T-cell (primary cell): Measurements from ENCODE around the gene HDHD5. TPM values are rescaled to one million over a fixed set of nuclear protein-coding genes. Genes with fewer than 3 reads are reported as not detected.

Experiments used
- ATAC-seq, 4 experiments: fragments of 200-7000 bp in 3 of 4; fragments of 150-1000 bp in 1 of 4; cut with Tn5 transposase; replicated peaks in 1 of 4; 1 replicate in 3 of 4; 2 replicates in 1 of 4; pipeline ENCODE4 v1.10.0; 2021; ENCODE audit warnings: moderate library complexity in 3 of 4, mild to moderate bottlenecking in 2 of 4, moderate number of reproducible peaks in 1 of 4
- CTCF ChIA-PET, 2 donors: fragments of 300-600 bp; sonication (Branson Sonifier 250); formaldehyde crosslinking; loops; one replicate each; lab custom pipeline; 2022; ENCODE audit warnings: antibody characterized with exemption in 2 of 2; lab: Charles Lee
- POLR2A ChIA-PET, 2 donors: fragments of 300-600 bp; sonication (Branson Sonifier 250); formaldehyde crosslinking; loops; one replicate each; lab custom pipeline; 2022; ENCODE audit warnings: antibody characterized with exemption in 2 of 2; lab: Charles Lee
- DNase-seq, 35 experiments: peaks; one replicate each; pipeline versions ENCODE4 v3.0.0 to v3.0.0-alpha.2; 2013 to 2023
- H3K27ac ChIP-seq: one replicate; pipeline ENCODE4 v1.5.1; 2013; ENCODE audit warnings: low read length
- H3K27me3 ChIP-seq, 2 experiments: replicated peaks in 1 of 2; 1 replicate in 1 of 2; 2 replicates in 1 of 2; pipeline versions ENCODE4 v1.6.1 to v1.7.0; 2013; ENCODE audit warnings: low read length in 1 of 2, mixed read lengths in 1 of 2; ENCODE audit not compliant: control insufficient read depth in 2 of 2, insufficient read depth in 2 of 2; ENCODE audit errors: extremely low read depth in 1 of 2
- H3K36me3 ChIP-seq, 2 donors: 1 replicate in 1 of 2; 2 replicates in 1 of 2; pipeline versions ENCODE4 v1.6.1 to v1.7.0; 2013; ENCODE audit warnings: low read length in 1 of 2; ENCODE audit not compliant: control insufficient read depth in 2 of 2, insufficient read depth in 1 of 2; ENCODE audit errors: extremely low read depth in 1 of 2
- H3K4me1 ChIP-seq, 2 experiments: 1 replicate in 1 of 2; 2 replicates in 1 of 2; pipeline versions ENCODE4 v1.6.1 to v1.7.0; 2013; ENCODE audit warnings: low read length in 2 of 2, mixed read lengths in 1 of 2; ENCODE audit not compliant: insufficient read depth in 2 of 2, control insufficient read depth in 1 of 2; ENCODE audit errors: extremely low read depth in 1 of 2
- H3K4me3 ChIP-seq, 2 donors: 1 replicate in 1 of 2; 2 replicates in 1 of 2; pipeline versions ENCODE4 v1.5.1 to v1.7.0; 2013; ENCODE audit warnings: mild to moderate bottlenecking in 2 of 2, low read length in 1 of 2, moderate library complexity in 1 of 2; ENCODE audit not compliant: control insufficient read depth in 1 of 2; ENCODE audit errors: extremely low read depth in 1 of 2
- H3K9me3 ChIP-seq: 2 replicates; pipeline ENCODE4 v1.7.0; 2013
- H3K27ac Mint-ChIP-seq, 2 donors: one replicate each; pipeline ENCODE4 v1.8.0; 2020 to 2021; ENCODE audit warnings: mild to moderate bottlenecking in 2 of 2, mixed read lengths in 2 of 2
- H3K27me3 Mint-ChIP-seq, 2 donors: one replicate each; pipeline ENCODE4 v1.8.0; 2021 to 2022; ENCODE audit warnings: mixed read lengths in 2 of 2
- H3K36me3 Mint-ChIP-seq: one replicate; pipeline ENCODE4 v1.8.0; 2021; ENCODE audit warnings: mixed read lengths
- H3K4me1 Mint-ChIP-seq, 3 donors: one replicate each; pipeline ENCODE4 v1.8.0; 2020 to 2022; ENCODE audit warnings: mixed read lengths in 3 of 3, mild to moderate bottlenecking in 1 of 3
- H3K4me3 Mint-ChIP-seq, 3 donors: one replicate each; pipeline ENCODE4 v1.8.0; 2020 to 2022; ENCODE audit warnings: mild to moderate bottlenecking in 3 of 3, mixed read lengths in 3 of 3, moderate library complexity in 3 of 3
- H3K9me3 Mint-ChIP-seq, 3 donors: one replicate each; pipeline ENCODE4 v1.8.0; 2020 to 2022; ENCODE audit warnings: mixed read lengths in 3 of 3
- WGBS: methylation state at CpG from one replicate; pipeline ENCODE4 v1.1.5; 2013; ENCODE audit warnings: missing lambda C conversion rate; ENCODE audit not compliant: insufficient coverage; 5-methylcytosine and 5-hydroxymethylcytosine counted together
- total RNA-seq, 35 experiments: library from RNA in 6 of 35; stranded (reverse) in 6 of 35; fragments of 120-200 nt in 1 of 35; gene quantifications; one replicate each; pipeline versions ENCODE4 v1.2.1 to v1.2.4 and lab custom pipeline; 2013 to 2026

Gene HDHD5
- total RNA-seq, 5 donors from 2014 or later (not counting 1 experiment from before 2014, with no cell fraction given): 17.6 to 34.2 (median 30.1) TPM

- H3K9me3 ChIP-seq: no peaks in the 10 kb centered on the region
- WGBS: no CpG with 5 or more reads among the region's 5 CpGs
- Mint-ChIP-seq H3K27me3 (peaks cover 0 to 7% of the 10 kb centered on the region in 2 donors), H3K4me3 (peak overlapping the region; percentile 22 to 82 (median 49)), H3K9me3 (no peaks in the 10 kb centered on the region), H3K4me1 (peaks cover 78 to 82% (median 79%) of the 10 kb centered on the region in 3 donors), H3K36me3 (peaks cover 4% of the 10 kb centered on the region), H3K27ac (peak overlapping the region; percentile 86 to 90)
- H3K27ac ChIP-seq: peak overlapping the region; percentile 53
- peak overlapping the region in 1 of 2 donors; percentile 19 for H3K4me3 ChIP-seq
- POLR2A ChIA-PET: no interaction called here
- DNase-seq (peak in 1 of 35 experiments; percentile 17), ATAC-seq (peak in 1 of 4 experiments; percentile 38)
- H3K36me3 ChIP-seq: peaks cover 0 to 3% of the 10 kb centered on the region in 2 donors
- H3K27me3 ChIP-seq: peaks cover 0 to under 1% of the 10 kb centered on the region in 2 experiments
- peaks cover 56 to 59% of the 10 kb centered on the region in 2 experiments for H3K4me1 ChIP-seq
- CTCF ChIA-PET: interaction anchor here in 1 of 2 donors (1.8 kb wide), 1 partner anchor 56 kb away, joined by 4 read pairs; no protein-coding TSS in a partner anchor
Measured at GRCh38 chr22:17115945-17116565, 43.0 kb downstream of the HDHD5 start.

DNA sequence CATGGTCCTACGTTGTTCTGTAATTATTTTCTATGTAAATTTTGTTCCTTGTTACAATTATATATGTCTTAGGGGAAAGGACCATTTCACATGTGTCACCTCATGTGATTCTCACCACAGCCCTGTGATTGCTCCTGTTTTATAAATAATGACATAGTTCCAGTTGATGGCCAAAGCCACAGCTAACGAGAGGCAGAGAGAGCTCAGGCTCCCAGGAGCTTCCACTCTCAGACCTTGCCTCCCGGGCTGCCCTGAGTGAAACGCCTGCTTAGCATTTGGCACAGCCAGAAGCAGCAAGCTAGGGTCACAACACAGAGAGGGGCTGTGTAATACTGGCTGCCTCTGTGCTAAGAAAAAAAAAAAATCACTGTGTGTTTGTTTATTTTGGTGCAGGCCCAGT lies 43.8 kb downstream of the HDHD5 start:
- H3K4me3 Mint-ChIP-seq: peak overlapping the region in 1 of 3 donors; percentile 82
- Histone ChIP-seq H3K4me3 (peak overlapping the region in 1 of 2 donors; percentile 8), H3K4me1 (peaks cover 56 to 59% of the 10 kb centered on the region in 2 experiments), H3K27me3 (no peaks in the 10 kb centered on the region), H3K27ac (no peak overlapping the region), H3K36me3 (peaks cover 0 to 3% of the 10 kb centered on the region in 2 donors), H3K9me3 (no peaks in the 10 kb centered on the region)
- H3K9me3 Mint-ChIP-seq: no peaks in the 10 kb centered on the region
- H3K4me1 Mint-ChIP-seq: peaks cover 84 to 90% (median 85%) of the 10 kb centered on the region in 3 donors
- WGBS: 82% methylated on average over 2 of the region's 4 CpGs
- ChIA-PET CTCF (interaction anchor here in 1 of 2 donors (1.8 kb wide), 1 partner anchor 57 kb away, joined by 4 read pairs; no protein-coding TSS in a partner anchor), POLR2A (no interaction called here)
- ATAC-seq (no peak), DNase-seq (no peak)
- peak overlapping the region; percentile 81 to 90 for H3K27ac Mint-ChIP-seq
- peaks cover 7% of the 10 kb centered on the region for H3K36me3 Mint-ChIP-seq
- peaks cover 0 to 7% of the 10 kb centered on the region in 2 donors for H3K27me3 Mint-ChIP-seq

- no peaks in the 10 kb centered on the region for H3K9me3 ChIP-seq
- Mint-ChIP-seq H3K4me3 (peak overlapping the region in 1 of 3 donors; percentile 25), H3K4me1 (peaks cover 84 to 93% (median 85%) of the 10 kb centered on the region in 3 donors), H3K36me3 (peaks cover 8% of the 10 kb centered on the region), H3K27me3 (peaks cover 0 to 7% of the 10 kb centered on the region in 2 donors), H3K9me3 (no peaks in the 10 kb centered on the region), H3K27ac (peak overlapping the region; percentile 20 to 81)
- H3K4me3 ChIP-seq: no peak overlapping the region
- H3K36me3 ChIP-seq: peaks cover 0 to 6% of the 10 kb centered on the region in 2 donors
- CTCF ChIA-PET: no interaction called here
- POLR2A ChIA-PET: no interaction called here
- no peak overlapping the region for H3K27ac ChIP-seq
- H3K4me1 ChIP-seq: peaks cover 56 to 58% of the 10 kb centered on the region in 2 experiments
- H3K27me3 ChIP-seq: no peaks in the 10 kb centered on the region
- no peak for DNase-seq
- 86% methylated on average over 6 of the region's 9 CpGs for WGBS
- ATAC-seq: no peak
Measured at GRCh38 chr22:17114898-17115235, 44.2 kb downstream of the HDHD5 start.

- ATAC-seq (no peak), DNase-seq (no peak)
- 81% methylated on average over 11 of the region's 13 CpGs for WGBS
- H3K36me3 Mint-ChIP-seq: peaks cover 10% of the 10 kb centered on the region
- H3K4me1 ChIP-seq: peaks cover 52 to 55% of the 10 kb centered on the region in 2 experiments
- H3K27me3 ChIP-seq: no peaks in the 10 kb centered on the region
- peaks cover 0 to 11% of the 10 kb centered on the region in 2 donors for H3K36me3 ChIP-seq
- H3K4me1 Mint-ChIP-seq: peaks cover 86 to 93% (median 86%) of the 10 kb centered on the region in 3 donors
- peak overlapping the region; percentile 77 to 81 for H3K27ac Mint-ChIP-seq
- H3K27me3 Mint-ChIP-seq: peaks cover 0 to 7% of the 10 kb centered on the region in 2 donors
- H3K4me3 ChIP-seq: no peak overlapping the region
- H3K9me3 ChIP-seq: no peaks in the 10 kb centered on the region
- no peaks in the 10 kb centered on the region for H3K9me3 Mint-ChIP-seq
- POLR2A ChIA-PET: no interaction called here
- no peak overlapping the region for H3K27ac ChIP-seq
- peak overlapping the region in 1 of 3 donors; percentile 25 for H3K4me3 Mint-ChIP-seq
- CTCF ChIA-PET: no interaction called here
Measured at GRCh38 chr22:17114173-17114897, 44.7 kb downstream of the HDHD5 start.

DNA sequence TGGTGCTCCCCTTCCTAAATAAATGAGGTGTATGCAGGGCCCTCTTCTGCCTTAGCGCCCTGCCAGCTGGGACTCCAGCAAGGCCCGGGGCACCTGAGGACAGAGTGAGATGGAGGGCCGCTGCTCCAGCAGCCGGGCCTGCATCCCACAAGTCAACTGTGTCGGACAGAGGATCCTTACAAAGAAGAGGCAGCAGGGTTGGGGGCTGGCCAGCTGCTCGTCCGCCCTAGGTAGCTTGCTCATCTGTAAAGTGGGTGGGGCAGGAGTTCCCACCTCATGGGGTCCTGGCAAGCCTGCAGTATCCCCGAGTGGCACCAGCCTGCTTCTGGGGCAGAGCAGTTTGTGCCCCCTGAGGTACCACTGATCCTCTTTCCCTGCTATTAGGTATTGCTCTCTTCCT lies 45.5 kb downstream of the HDHD5 start:
- H3K4me3 ChIP-seq: no peak overlapping the region
- ChIA-PET CTCF (interaction anchor here in 1 of 2 donors (0.7 kb wide), 1 partner anchor 19 kb away, joined by 4 read pairs; no protein-coding TSS in a partner anchor), POLR2A (no interaction called here)
- no peaks in the 10 kb centered on the region for H3K9me3 Mint-ChIP-seq
- no peak overlapping the region for H3K27ac ChIP-seq
- no peak overlapping the region for H3K4me3 Mint-ChIP-seq
- no peak for DNase-seq
- no peaks in the 10 kb centered on the region for H3K27me3 ChIP-seq
- peaks cover 45 to 48% of the 10 kb centered on the region in 2 experiments for H3K4me1 ChIP-seq
- H3K4me1 Mint-ChIP-seq: peaks cover 80 to 86% (median 80%) of the 10 kb centered on the region in 3 donors
- H3K9me3 ChIP-seq: no peaks in the 10 kb centered on the region
- peaks cover 0 to 2% of the 10 kb centered on the region in 2 donors for H3K27me3 Mint-ChIP-seq
- H3K36me3 Mint-ChIP-seq: peaks cover 10% of the 10 kb centered on the region
- no peak for ATAC-seq
- H3K36me3 ChIP-seq: peaks cover 0 to 16% of the 10 kb centered on the region in 2 donors
- 82% methylated on average over 6 of the region's 8 CpGs for WGBS
- H3K27ac Mint-ChIP-seq: peak overlapping the region; percentile 77 to 81

DNA sequence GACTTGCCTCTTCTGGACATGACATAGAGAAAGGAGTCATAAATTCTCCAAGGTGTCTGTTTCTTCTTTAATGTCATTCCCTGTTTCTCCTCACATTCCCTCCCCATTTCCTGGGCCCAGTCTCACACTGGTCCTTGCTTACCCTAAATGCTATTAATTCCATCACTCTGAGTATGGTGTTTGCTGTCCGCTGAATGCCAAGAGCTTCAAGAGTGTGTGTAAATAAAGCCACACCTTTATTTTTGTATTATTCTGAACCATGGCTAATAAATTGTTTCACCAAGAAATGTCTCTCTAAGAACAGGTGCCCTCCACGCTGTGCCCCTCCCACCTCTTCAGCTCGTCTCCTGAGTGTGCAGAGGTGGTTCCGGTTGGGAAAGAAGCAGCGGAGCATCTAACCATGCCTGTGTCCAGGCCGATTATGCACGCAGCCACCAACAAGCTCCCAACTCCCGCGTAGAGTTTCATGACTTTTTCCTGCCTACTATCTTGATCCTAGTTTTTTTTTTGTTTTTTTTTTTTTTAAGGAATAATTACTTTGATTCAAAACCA lies 46.5 kb downstream of the HDHD5 start:
- WGBS: 95% methylated on average over 3 of the region's 9 CpGs
- no peak overlapping the region for H3K27ac ChIP-seq
- H3K9me3 ChIP-seq: no peaks in the 10 kb centered on the region
- POLR2A ChIA-PET: no interaction called here
- H3K27me3 ChIP-seq: no peaks in the 10 kb centered on the region
- Mint-ChIP-seq H3K27me3 (no peaks in the 10 kb centered on the region), H3K36me3 (peaks cover 10% of the 10 kb centered on the region), H3K27ac (peak overlapping the region; percentile 8 to 22), H3K4me3 (no peak overlapping the region), H3K9me3 (no peaks in the 10 kb centered on the region), H3K4me1 (peaks cover 73 to 80% (median 73%) of the 10 kb centered on the region in 3 donors)
- no peak overlapping the region for H3K4me3 ChIP-seq
- H3K36me3 ChIP-seq: peaks cover 0 to 25% of the 10 kb centered on the region in 2 donors
- CTCF ChIA-PET: interaction anchor here in 1 of 2 donors (0.7 kb wide), 1 partner anchor 79 kb away, joined by 3 read pairs; no protein-coding TSS in a partner anchor
- peaks cover 38 to 42% of the 10 kb centered on the region in 2 experiments for H3K4me1 ChIP-seq
- DNase-seq (no peak), ATAC-seq (no peak)
